SU-DHL-6 (cell line): Measurements from ENCODE around the gene FLNB.

Experiments
- CTCF ChIP-seq: fragments of 200-600 bp; sonication (generic); IDR thresholded peaks from one replicate; pipeline ENCODE4 v1.5.1; 2017; ENCODE audit warnings: antibody characterized with exemption, mild to moderate bottlenecking, low read length, moderate library complexity; ENCODE audit not compliant: insufficient read depth, poor library complexity, severe bottlenecking
- EZH2phosphoT487 ChIP-seq: fragments of 200-600 bp; sonication (generic), shearing (Covaris generic); conservative IDR thresholded peaks from 2 replicates; pipeline ENCODE4 v1.6.1; 2018; ENCODE audit warnings: mild to moderate bottlenecking, antibody characterized with exemption, low read length, moderate library complexity, mixed read lengths

- TF ChIP-seq CTCF (no peak), EZH2phosphoT487 (no peak)
These were observed 33.1 kb downstream of the FLNB start for GRCh38 chr3:58041182-58041825.
